Measurements from ENCODE around the gene MVB12B.

DNA sequence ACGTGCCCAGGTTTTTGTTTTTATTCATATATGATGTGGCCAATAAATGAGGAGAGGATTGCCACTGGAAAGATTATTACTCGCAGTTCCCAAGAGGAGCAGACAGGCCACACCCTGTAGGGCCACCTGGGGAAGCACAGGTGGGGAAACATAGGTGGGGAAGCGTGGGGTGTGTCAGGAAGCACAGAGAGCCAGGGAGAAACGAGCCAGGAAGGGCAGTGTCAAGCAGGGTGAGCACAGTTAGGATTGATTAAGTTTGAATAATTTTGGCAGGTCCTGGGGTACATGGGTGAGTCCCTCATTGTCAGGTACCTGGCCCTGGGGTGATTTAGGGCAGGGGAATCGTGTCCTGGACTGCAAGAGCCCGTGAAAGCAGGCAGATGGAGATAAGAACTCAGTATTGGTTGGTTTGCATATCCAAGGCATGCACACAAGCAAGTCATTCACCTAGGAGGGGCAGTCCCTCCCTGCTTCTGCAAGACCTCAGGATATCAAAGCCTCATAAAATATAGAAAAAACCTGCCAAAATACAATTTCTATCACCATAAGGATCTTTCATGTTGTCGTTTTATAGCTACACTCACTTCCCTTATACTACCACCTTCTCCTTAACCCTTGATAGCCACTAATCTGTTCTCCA, 22.4 kb downstream of the MVB12B start:
- TF ChIP-seq, protein P1, sequence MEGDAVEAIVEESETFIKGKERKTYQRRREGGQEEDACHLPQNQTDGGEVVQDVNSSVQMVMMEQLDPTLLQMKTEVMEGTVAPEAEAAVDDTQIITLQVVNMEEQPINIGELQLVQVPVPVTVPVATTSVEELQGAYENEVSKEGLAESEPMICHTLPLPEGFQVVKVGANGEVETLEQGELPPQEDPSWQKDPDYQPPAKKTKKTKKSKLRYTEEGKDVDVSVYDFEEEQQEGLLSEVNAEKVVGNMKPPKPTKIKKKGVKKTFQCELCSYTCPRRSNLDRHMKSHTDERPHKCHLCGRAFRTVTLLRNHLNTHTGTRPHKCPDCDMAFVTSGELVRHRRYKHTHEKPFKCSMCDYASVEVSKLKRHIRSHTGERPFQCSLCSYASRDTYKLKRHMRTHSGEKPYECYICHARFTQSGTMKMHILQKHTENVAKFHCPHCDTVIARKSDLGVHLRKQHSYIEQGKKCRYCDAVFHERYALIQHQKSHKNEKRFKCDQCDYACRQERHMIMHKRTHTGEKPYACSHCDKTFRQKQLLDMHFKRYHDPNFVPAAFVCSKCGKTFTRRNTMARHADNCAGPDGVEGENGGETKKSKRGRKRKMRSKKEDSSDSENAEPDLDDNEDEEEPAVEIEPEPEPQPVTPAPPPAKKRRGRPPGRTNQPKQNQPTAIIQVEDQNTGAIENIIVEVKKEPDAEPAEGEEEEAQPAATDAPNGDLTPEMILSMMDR (IDR thresholded peaks at IDR 0.05): no peak
- no peak for TF ChIP-seq POLR2A (IDR thresholded peaks at IDR 0.05)

Data from Peyer's patch (tissue), 4 donors.